CD4-positive, alpha-beta T cell (primary cell): Measurements from ENCODE around the gene GZF1. TPM values are rescaled to one million over a fixed set of nuclear protein-coding genes. Genes with fewer than 3 reads are reported as not detected.

ENCODE experiments used
- ATAC-seq: fragments of 200-7000 bp; cut with Tn5 transposase; one replicate; pipeline ENCODE4 v1.10.0; 2022; ENCODE audit warnings: mild to moderate bottlenecking; ENCODE audit not compliant: poor library complexity
- CTCF ChIA-PET: fragments of 350-600 bp; sonication (Branson Sonifier 250); formaldehyde crosslinking; loops from one replicate; lab custom pipeline; 2021; ENCODE audit warnings: antibody characterized with exemption, inconsistent platforms; lab: Charles Lee
- POLR2A ChIA-PET: fragments of 350-600 bp; sonication (Branson Sonifier 250); formaldehyde crosslinking; loops from one replicate; lab custom pipeline; 2021; ENCODE audit warnings: antibody characterized with exemption, inconsistent platforms; lab: Charles Lee
- DNase-seq, 14 experiments: peaks; one replicate each; pipeline ENCODE4 v3.0.0-alpha.2; 2013 to 2020; ENCODE audit warnings: mixed read lengths in 2 of 14
- H3K27ac ChIP-seq, 2 donors: one replicate each; pipeline versions ENCODE4 v1.5.1 to v1.7.0; 2013; ENCODE audit warnings: low read length in 2 of 2, low read depth in 1 of 2, mild to moderate bottlenecking in 1 of 2
- H3K27me3 ChIP-seq, 2 experiments: 1 replicate in 1 of 2; 2 replicates in 1 of 2; pipeline versions ENCODE4 v1.6.1 to v1.7.0; 2013; ENCODE audit warnings: low read length in 2 of 2, control low read depth in 1 of 2, mild to moderate bottlenecking in 1 of 2, moderate library complexity in 1 of 2; ENCODE audit not compliant: insufficient read depth in 2 of 2, control insufficient read depth in 1 of 2
- H3K36me3 ChIP-seq: one replicate; pipeline ENCODE4 v1.6.1; 2013; ENCODE audit warnings: low read length, control low read depth; ENCODE audit not compliant: insufficient read depth
- H3K4me1 ChIP-seq: one replicate; pipeline ENCODE4 v1.6.1; 2013; ENCODE audit warnings: low read length, control low read depth; ENCODE audit not compliant: insufficient read depth
- H3K4me3 ChIP-seq: one replicate; pipeline ENCODE4 v1.5.1; 2013; ENCODE audit warnings: mild to moderate bottlenecking, low read length, moderate library complexity
- H3K9me3 ChIP-seq, 2 experiments: 1 replicate in 1 of 2; 2 replicates in 1 of 2; pipeline versions ENCODE4 v1.6.1 to v1.7.0; 2013; ENCODE audit warnings: low read length in 2 of 2, mild to moderate bottlenecking in 2 of 2, control low read depth in 1 of 2, moderate library complexity in 1 of 2; ENCODE audit not compliant: control insufficient read depth in 1 of 2, insufficient read depth in 1 of 2
- H3K27ac Mint-ChIP-seq: one replicate; pipeline ENCODE4 v1.8.0; 2020; ENCODE audit warnings: mixed read lengths
- H3K27me3 Mint-ChIP-seq: one replicate; pipeline ENCODE4 v1.8.0; 2021; ENCODE audit warnings: mixed read lengths
- H3K36me3 Mint-ChIP-seq: one replicate; pipeline ENCODE4 v1.8.0; 2021; ENCODE audit warnings: low read depth, mixed read lengths
- H3K4me1 Mint-ChIP-seq: one replicate; pipeline ENCODE4 v1.8.0; 2021; ENCODE audit warnings: low read depth, mixed read lengths
- H3K4me3 Mint-ChIP-seq: one replicate; pipeline ENCODE4 v1.8.0; 2020; ENCODE audit warnings: mild to moderate bottlenecking, mixed read lengths
- H3K9me3 Mint-ChIP-seq: one replicate; pipeline ENCODE4 v1.8.0; 2020; ENCODE audit warnings: mixed read lengths
- CTCF ChIP-seq: fragments of 200-600 bp; IDR thresholded peaks from one replicate; pipeline ENCODE4 v1.8.0; 2022; ENCODE audit warnings: antibody characterized with exemption, mild to moderate bottlenecking
- intact Hi-C, 2 experiments: fragments of 100-400 bp; cut with DNase I in 1 of 2; cut with micrococcal nuclease in 1 of 2; formaldehyde crosslinking; loops; one replicate each; pipeline versions ENCODE4 v1.15.1 to v1.9.0; 2023 to 2025; cut with DNase I, micrococcal nuclease
- total RNA-seq, 174 experiments: library from RNA in 2 of 174; stranded (reverse) in 2 of 174; gene quantifications; one replicate each; pipeline ENCODE4 v1.2.3 and lab custom pipeline; 2021 to 2026

The GZF1 gene
- total RNA-seq, 2 experiments from 2014 or later = 38.1 to 43.6 TPM

DNA sequence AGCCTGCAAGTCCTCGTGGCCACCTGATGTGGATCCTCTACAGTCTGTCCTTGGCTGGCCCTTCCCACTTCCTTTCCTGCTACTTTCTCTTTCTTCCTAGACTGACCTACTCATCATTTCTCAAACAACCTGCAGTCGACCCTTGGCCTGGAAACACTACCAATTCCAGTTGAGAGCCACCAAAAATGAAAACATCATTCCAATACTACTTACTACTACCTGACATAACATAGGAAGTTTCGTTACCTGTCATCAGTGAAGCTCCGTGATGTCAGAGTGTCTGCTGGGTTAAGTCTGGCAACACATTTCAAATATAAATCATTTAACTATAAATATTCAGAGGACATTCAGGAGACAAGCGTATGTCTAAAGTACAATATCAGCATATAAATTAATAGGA lies 13.8 kb downstream of the GZF1 start:
- H3K36me3 Mint-ChIP-seq = peaks cover 87% of the 10 kb centered on the region
- DNase-seq (no peak), ATAC-seq (no peak)
- Histone ChIP-seq H3K4me1 (no peaks in the 10 kb centered on the region), H3K27me3 (no peaks in the 10 kb centered on the region), H3K9me3 (no peaks in the 10 kb centered on the region), H3K27ac (no peak overlapping the region), H3K36me3 (peaks cover 48% of the 10 kb centered on the region), H3K4me3 (no peak overlapping the region)
- no peaks in the 10 kb centered on the region for H3K4me1 Mint-ChIP-seq
- no peak overlapping the region for H3K4me3 Mint-ChIP-seq
- ChIA-PET CTCF (no interaction called here), POLR2A (interaction anchor here (1.0 to 1.5 kb wide), 2 partner anchors 26 to 45 kb away, joined by 4 to 5 read pairs; partner anchors contain the start of gene NAPB)
- H3K27ac Mint-ChIP-seq = no peak overlapping the region
- H3K9me3 Mint-ChIP-seq = no peaks in the 10 kb centered on the region
- H3K27me3 Mint-ChIP-seq = no peaks in the 10 kb centered on the region
- intact Hi-C loops = no loop called here
- TF ChIP-seq CTCF = no peak

DNA sequence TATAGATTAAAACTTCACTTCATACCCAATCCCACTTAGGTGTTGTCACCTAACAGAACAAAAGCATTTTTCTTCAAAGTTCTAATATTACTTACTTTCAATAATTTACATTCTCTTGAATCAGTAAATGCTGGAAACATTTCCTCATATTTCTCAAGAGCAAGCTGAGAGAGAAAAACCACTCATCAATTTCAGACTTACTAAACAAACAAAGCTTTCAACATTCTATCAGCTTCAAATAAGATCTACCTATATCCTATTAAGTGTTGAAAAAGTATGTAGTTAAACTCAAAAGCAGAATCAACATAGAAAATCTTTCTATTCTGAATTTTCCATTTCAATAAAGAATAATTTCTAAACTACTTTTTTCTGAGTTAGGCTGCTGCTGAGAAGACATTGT lies 17.8 kb downstream of the GZF1 start:
- Histone ChIP-seq H3K27me3 (no peaks in the 10 kb centered on the region), H3K36me3 (peaks cover 34% of the 10 kb centered on the region), H3K9me3 (no peaks in the 10 kb centered on the region), H3K4me3 (no peak overlapping the region), H3K27ac (no peak overlapping the region), H3K4me1 (no peaks in the 10 kb centered on the region)
- H3K4me3 Mint-ChIP-seq = no peak overlapping the region
- H3K9me3 Mint-ChIP-seq = no peaks in the 10 kb centered on the region
- no peak for ATAC-seq
- peaks cover 7% of the 10 kb centered on the region for H3K4me1 Mint-ChIP-seq
- H3K27me3 Mint-ChIP-seq = no peaks in the 10 kb centered on the region
- intact Hi-C loops = no loop called here
- H3K36me3 Mint-ChIP-seq = peaks cover 71% of the 10 kb centered on the region
- no peak overlapping the region for H3K27ac Mint-ChIP-seq
- ChIA-PET POLR2A (no interaction called here), CTCF (interaction anchor here (0.8 kb wide), 1 partner anchor 20 kb away, joined by 3 read pairs; no protein-coding TSS in a partner anchor)
- DNase-seq = no peak
- TF ChIP-seq CTCF = no peak

- Histone ChIP-seq H3K9me3 (no peaks in the 10 kb centered on the region), H3K4me1 (no peaks in the 10 kb centered on the region), H3K36me3 (peaks cover 26% of the 10 kb centered on the region), H3K27ac (no peak overlapping the region), H3K4me3 (no peak overlapping the region), H3K27me3 (no peaks in the 10 kb centered on the region)
- H3K4me3 Mint-ChIP-seq = no peak overlapping the region
- POLR2A ChIA-PET = no interaction called here
- CTCF ChIA-PET = no interaction called here
- TF ChIP-seq CTCF = no peak
- H3K4me1 Mint-ChIP-seq = peaks cover 7% of the 10 kb centered on the region
- intact Hi-C loops = no loop called here
- peaks cover 70% of the 10 kb centered on the region for H3K36me3 Mint-ChIP-seq
- H3K9me3 Mint-ChIP-seq = no peaks in the 10 kb centered on the region
- ATAC-seq (no peak), DNase-seq (no peak)
- no peak overlapping the region for H3K27ac Mint-ChIP-seq
- no peaks in the 10 kb centered on the region for H3K27me3 Mint-ChIP-seq
These were observed 19.9 kb downstream of the GZF1 start for GRCh38 chr20:23381876-23382275.
